Heart right ventricle (tissue), 16 donors: ENCODE measurements around the gene COPS6. TPM values are rescaled to one million over a fixed set of nuclear protein-coding genes. Genes with fewer than 3 reads are reported as not detected.

Source experiments
- ATAC-seq, 8 donors: fragments of 200-7000 bp; cut with Tn5 transposase; one replicate each; pipeline ENCODE4 v1.9.1; 2020; ENCODE audit warnings: mild to moderate bottlenecking in 8 of 8, moderate library complexity in 8 of 8, moderate number of reproducible peaks in 1 of 8
- DNase-seq, 2 donors: peaks; one replicate each; pipeline ENCODE4 v3.0.0-alpha.2; 2020
- H3K27ac ChIP-seq, 10 donors: fragments of 200-600 bp; sonication (generic) in 2 of 10; one replicate each; pipeline versions ENCODE4 v1.5.0 to v1.8.0; 2020 to 2022; ENCODE audit warnings: mild to moderate bottlenecking in 3 of 10
- H3K27me3 ChIP-seq, 7 donors: fragments of 200-600 bp; one replicate each; pipeline ENCODE4 v1.8.0; 2021 to 2022; ENCODE audit warnings: mild to moderate bottlenecking in 2 of 7
- H3K36me3 ChIP-seq, 9 donors: fragments of 200-600 bp; sonication (generic) in 1 of 9; one replicate each; pipeline versions ENCODE4 v1.5.0 to v1.8.0; 2020 to 2022; ENCODE audit warnings: mild to moderate bottlenecking in 2 of 9
- H3K4me1 ChIP-seq, 9 donors: fragments of 200-600 bp; sonication (generic) in 1 of 9; one replicate each; pipeline versions ENCODE4 v1.5.0 to v1.8.0; 2020 to 2022; ENCODE audit warnings: mild to moderate bottlenecking in 4 of 9
- H3K4me3 ChIP-seq, 10 donors: fragments of 200-600 bp; sonication (generic) in 2 of 10; one replicate each; pipeline versions ENCODE4 v1.5.0 to v1.8.0; 2020 to 2022; ENCODE audit warnings: mild to moderate bottlenecking in 7 of 10, moderate library complexity in 2 of 10
- H3K9me3 ChIP-seq, 11 donors: fragments of 200-600 bp in 10 of 11; sonication (generic) in 2 of 11; one replicate each; pipeline versions ENCODE4 v1.5.0 to v1.8.0; 2013 to 2022; ENCODE audit warnings: mild to moderate bottlenecking in 2 of 11, control low read depth in 1 of 11, moderate library complexity in 1 of 11
- WGBS, 2 donors: extraction: QIAGEN DNeasy Blood & Tissue Kit; methylation state at CpG; one replicate each; pipeline ENCODE4 v1.1.7; 2013; ENCODE audit warnings: inconsistent platforms in 1 of 2; 5-methylcytosine and 5-hydroxymethylcytosine counted together
- intact Hi-C, 10 donors: fragments of 100-400 bp; cut with DNase I; formaldehyde crosslinking; loops; one replicate each; pipeline versions ENCODE4 v1.11.1 to v1.14.2; 2022
- polyA plus RNA-seq, 2 donors: library from polyadenylated mRNA; stranded (reverse); fragments of 200-250 nt; gene quantifications; one replicate each; pipeline ENCODE4 v1.2.3, GENCODE V29; 2013
- total RNA-seq, 10 donors: library from RNA; stranded (reverse); fragmentation: NEBNext Ultra II Directional in 3 of 10; extraction: Animal tissue kit (Norgen Biotek cat#: 25700) in 3 of 10; gene quantifications; one replicate each; pipeline versions ENCODE4 v1.2.1 to v1.2.4, GENCODE V29; 2021 to 2023
- TF ChIP-seq, protein P1 (sequence below), 9 donors: fragments of 200-600 bp; sonication (generic) in 2 of 9; IDR thresholded peaks; one replicate each; pipeline versions ENCODE4 v1.5.0 to v1.8.0; 2021 to 2022; ENCODE audit warnings: antibody characterized with exemption in 9 of 9, mild to moderate bottlenecking in 5 of 9, moderate library complexity in 1 of 9
- donor health status: Arrhythmogenic right ventricular cardiomyopathy.
- donor health status: ischemic (EF 13 %, LVEDD 7.1; RV severe dilation, severe dysfunction).
- donor health status: healthy with polysubstance abuse.
- donor health status: DM: no; HTN: yes; CAD: no.
- donor health status: DM: no; HTN: no; CAD: no.
- donor health status: ischemic (EF 25% LVEDD 6.9; RV normal size, moderate dysfunction).
- donor health status: ischemic (EF 25% LVEDD 5.7; RV mildly dilated, moderate dysfunction).
- donor health status: healthy.
- donor health status: DM: yes; HTN: yes; CAD: no.
- donor health status: Ischemic cardiomyopathy.
- donor health status: ischemic (EF 35%, LVEDD 5.7; RV mildly dilated, moderate dysfunction).
- donor health status: nonischemic (EF 11% LVEDD 7.7; RV severe dilation, severe dysfunction).
- donor health status: DM: yes; HTN: yes; CAD: no.
- donor health status: PGD.
- donor health status: ischemic (EF 29% LVEDD 5.4; RV normal size, mild dysfunction).
- donor health status: nonischemic (EF 23%, LVEDD 6.1; RV moderate dilation, normal function).

COPS6 gene
- total and polyA plus RNA-seq, 12 donors, result 106 to 135 (median 116) TPM

DNA sequence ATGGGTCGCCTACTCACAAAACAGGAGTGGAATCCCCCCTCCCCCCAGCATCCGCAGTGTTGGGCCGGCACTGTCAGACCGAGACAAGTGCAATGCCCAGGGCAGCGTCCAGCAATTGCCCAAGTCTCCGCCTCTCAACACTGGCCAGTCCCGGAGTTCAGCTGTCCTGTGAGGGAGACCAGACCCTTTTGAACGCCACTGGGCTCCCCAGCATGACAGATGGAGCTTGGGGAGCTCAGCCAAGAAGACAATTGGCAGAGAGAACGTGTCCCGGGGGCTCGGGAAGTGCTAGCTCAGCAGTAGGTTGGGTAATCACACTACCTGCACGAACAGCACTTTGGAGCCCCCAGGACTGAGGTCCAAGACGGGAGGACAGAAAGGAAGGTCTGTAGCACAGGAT lies 4.7 kb downstream of the COPS6 start:
- Histone ChIP-seq H3K36me3 (peaks cover 0 to 88% (median 75%) of the 10 kb centered on the region in 9 donors), H3K4me3 (no peak overlapping the region), H3K27ac (peak overlapping the region in 2 of 10 donors; percentile 18 to 26), H3K4me1 (peaks cover 5 to 27% (median 17%) of the 10 kb centered on the region in 9 donors), H3K9me3 (no peaks in the 10 kb centered on the region), H3K27me3 (no peaks in the 10 kb centered on the region)
- intact Hi-C loops, result no loop called here
- TF ChIP-seq, protein P1, sequence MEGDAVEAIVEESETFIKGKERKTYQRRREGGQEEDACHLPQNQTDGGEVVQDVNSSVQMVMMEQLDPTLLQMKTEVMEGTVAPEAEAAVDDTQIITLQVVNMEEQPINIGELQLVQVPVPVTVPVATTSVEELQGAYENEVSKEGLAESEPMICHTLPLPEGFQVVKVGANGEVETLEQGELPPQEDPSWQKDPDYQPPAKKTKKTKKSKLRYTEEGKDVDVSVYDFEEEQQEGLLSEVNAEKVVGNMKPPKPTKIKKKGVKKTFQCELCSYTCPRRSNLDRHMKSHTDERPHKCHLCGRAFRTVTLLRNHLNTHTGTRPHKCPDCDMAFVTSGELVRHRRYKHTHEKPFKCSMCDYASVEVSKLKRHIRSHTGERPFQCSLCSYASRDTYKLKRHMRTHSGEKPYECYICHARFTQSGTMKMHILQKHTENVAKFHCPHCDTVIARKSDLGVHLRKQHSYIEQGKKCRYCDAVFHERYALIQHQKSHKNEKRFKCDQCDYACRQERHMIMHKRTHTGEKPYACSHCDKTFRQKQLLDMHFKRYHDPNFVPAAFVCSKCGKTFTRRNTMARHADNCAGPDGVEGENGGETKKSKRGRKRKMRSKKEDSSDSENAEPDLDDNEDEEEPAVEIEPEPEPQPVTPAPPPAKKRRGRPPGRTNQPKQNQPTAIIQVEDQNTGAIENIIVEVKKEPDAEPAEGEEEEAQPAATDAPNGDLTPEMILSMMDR (IDR thresholded peaks at IDR 0.05), result no peak
- ATAC-seq (no peak), DNase-seq (no peak)
- WGBS, 2 donors, result 44 to 47% methylated on average over 13 of the region's 13 CpGs

DNA sequence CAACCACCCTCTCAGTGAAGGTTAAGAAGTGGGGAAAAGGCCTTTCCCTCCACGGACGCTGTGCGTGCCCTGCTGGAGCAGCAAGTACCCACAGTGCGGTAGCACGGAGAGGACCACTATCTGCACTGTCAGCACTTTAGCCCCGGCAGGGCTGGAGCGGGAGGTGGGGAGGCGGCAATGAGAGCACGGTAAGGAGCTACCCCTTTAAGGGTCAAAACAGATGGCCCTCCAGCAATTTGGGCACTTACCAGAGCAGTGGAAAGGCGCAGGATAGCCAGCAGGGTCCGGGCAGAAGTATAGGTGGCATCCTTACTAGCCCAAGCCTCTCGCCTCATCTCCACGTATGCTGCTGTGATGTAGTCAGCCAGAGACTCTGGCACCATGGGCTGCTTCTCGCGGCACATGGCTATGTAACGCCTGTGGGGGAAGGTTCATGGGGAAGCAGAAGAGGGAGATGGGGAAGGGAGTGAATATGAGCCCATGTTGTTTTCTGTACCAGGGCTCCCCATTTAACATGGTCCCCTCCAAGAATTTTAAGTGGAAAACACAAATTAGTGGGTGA lies 5.2 kb downstream of the COPS6 start:
- WGBS, 2 donors, result 77 to 79% methylated on average over 16 of the region's 16 CpGs
- Histone ChIP-seq H3K4me1 (peaks cover 5 to 32% (median 21%) of the 10 kb centered on the region in 9 donors), H3K9me3 (no peaks in the 10 kb centered on the region), H3K27me3 (no peaks in the 10 kb centered on the region), H3K4me3 (no peak overlapping the region), H3K36me3 (peaks cover 0 to 93% (median 77%) of the 10 kb centered on the region in 9 donors), H3K27ac (no peak overlapping the region)
- TF ChIP-seq, protein P1 (IDR thresholded peaks at IDR 0.05), result no peak
- intact Hi-C loops, result no loop called here
- DNase-seq (no peak), ATAC-seq (no peak)

DNA sequence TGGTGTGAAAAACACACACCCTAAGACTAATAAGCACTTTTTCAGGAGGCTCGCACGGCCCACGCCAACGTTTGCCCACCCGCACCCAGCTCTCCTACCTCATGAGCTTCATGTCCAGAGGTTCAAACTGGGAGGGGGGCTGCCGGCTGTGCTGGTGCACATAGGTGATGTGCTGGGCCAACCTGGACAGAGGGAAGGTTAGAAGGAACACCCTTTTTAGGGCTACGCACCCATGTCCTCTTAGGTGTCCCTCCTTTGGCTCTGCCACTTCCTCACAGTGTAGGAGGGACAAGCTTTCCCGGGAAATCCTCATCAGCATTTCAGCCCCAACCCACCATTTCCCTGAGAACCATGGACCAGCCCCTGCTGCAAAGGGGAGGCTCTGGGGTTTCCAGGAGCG lies 6.5 kb downstream of the COPS6 start:
- H3K9me3 ChIP-seq, result no peaks in the 10 kb centered on the region
- no peaks in the 10 kb centered on the region for H3K27me3 ChIP-seq
- DNase-seq (no peak), ATAC-seq (no peak)
- TF ChIP-seq, protein P1 (IDR thresholded peaks at IDR 0.05), result no peak
- intact Hi-C loops, result no loop called here
- no peak overlapping the region for H3K4me3 ChIP-seq
- H3K27ac ChIP-seq, result no peak overlapping the region
- 78 to 84% methylated on average over 9 of the region's 9 CpGs for WGBS, 2 donors
- peaks cover 0 to 94% (median 77%) of the 10 kb centered on the region in 9 donors for H3K36me3 ChIP-seq
- peaks cover 3 to 33% (median 21%) of the 10 kb centered on the region in 9 donors for H3K4me1 ChIP-seq

DNA sequence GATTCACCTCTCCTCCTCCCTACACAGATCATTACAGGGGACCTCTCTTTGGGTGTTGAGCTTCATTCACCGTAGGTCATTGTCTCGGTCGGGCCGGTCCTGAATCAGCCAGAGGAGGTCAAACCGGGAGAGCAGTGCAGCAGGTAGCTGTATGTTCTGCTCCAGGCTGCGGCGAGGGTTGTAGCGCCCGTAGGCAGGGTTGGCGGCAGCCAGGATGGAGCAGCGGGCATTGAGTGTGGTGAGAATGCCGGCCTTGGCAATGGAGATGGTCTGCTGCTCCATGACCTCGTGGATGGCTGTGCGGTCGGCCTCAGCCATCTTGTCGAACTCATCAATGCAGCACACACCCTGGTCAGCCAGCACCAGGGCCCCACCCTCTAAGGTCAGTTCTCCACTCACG lies 6.9 kb downstream of the COPS6 start:
- H3K27ac ChIP-seq, result no peak overlapping the region
- TF ChIP-seq, protein P1 (IDR thresholded peaks at IDR 0.05), result no peak
- H3K36me3 ChIP-seq, result peaks cover 0 to 90% (median 77%) of the 10 kb centered on the region in 9 donors
- H3K27me3 ChIP-seq, result no peaks in the 10 kb centered on the region
- ATAC-seq, result no peak
- intact Hi-C loops, result no loop called here
- H3K4me3 ChIP-seq, result no peak overlapping the region
- WGBS, 2 donors, result 92 to 95% methylated on average over 17 of the region's 17 CpGs
- H3K4me1 ChIP-seq, result peaks cover 3 to 33% (median 21%) of the 10 kb centered on the region in 9 donors
- DNase-seq, result no peak
- H3K9me3 ChIP-seq, result no peaks in the 10 kb centered on the region
